ENCODE measurements around the gene CCDC57. TPM values are rescaled to one million over a fixed set of nuclear protein-coding genes. Genes with fewer than 3 reads are reported as not detected.

Gene CCDC57
- total and polyA plus RNA-seq, 9 of the 15 experiments (the other 6 are each of a cell fraction or from before 2014, with no cell fraction given): 0.83 to 36.2 (median 13.6) TPM

GRCh38 chr17:82200743-82201497, 11.7 kb downstream of the CCDC57 start (continued):
- TF ChIP-seq ZNF609 (CRISPR knock-in tag; IDR thresholded peaks at IDR 0.05; ENCODE audit: borderline replicate concordance) (no peak), MEF2D (tag; conservative IDR thresholded peaks at IDR 0.05; ENCODE audit: low read depth) (no peak), KAT7 (CRISPR knock-in tag; IDR thresholded peaks at IDR 0.05; ENCODE audit: borderline replicate concordance) (no peak), JUN (IDR thresholded peaks at IDR 0.05; ENCODE audit: borderline replicate concordance, low read depth, low read length) (no peak), JUN (CRISPR knock-in tag; IDR thresholded peaks at IDR 0.05; ENCODE audit: borderline replicate concordance) (no peak), TEAD2 (tag; IDR thresholded peaks at IDR 0.05) (no peak), TAF15 (IDR thresholded peaks at IDR 0.05; ENCODE audit: low read depth, low read length) (no peak), E2F5 (CRISPR knock-in tag; IDR thresholded peaks at IDR 0.05) (no peak), NFATC3 (IDR thresholded peaks at IDR 0.05) (no peak), FIP1L1 (IDR thresholded peaks at IDR 0.05; ENCODE audit: low read depth, low read length, poor library complexity, severe bottlenecking) (no peak), MLX (CRISPR knock-in tag; conservative IDR thresholded peaks at IDR 0.05) (no peak), MYBL2 (IDR thresholded peaks at IDR 0.05; ENCODE audit: low read depth) (no peak), MYBL2 (CRISPR knock-in tag; IDR thresholded peaks at IDR 0.05; ENCODE audit: borderline replicate concordance) (no peak), MTA1 (IDR thresholded peaks at IDR 0.05; ENCODE audit: borderline replicate concordance) (no peak), PRDM10 (IDR thresholded peaks at IDR 0.05; ENCODE audit: partially characterized antibody) (peak; percentile 14)
